GM18868 (cell line): ENCODE data around the gene PPM1N.
A peak's percentile ranks its signal among the peaks of the same experiment; 100 is the strongest.

ENCODE experiments used
- ATAC-seq: cut with Tn5 transposase; IDR thresholded peaks from one replicate; pipeline ENCODE4 v1.9.1; 2021; ENCODE audit warnings: mild to moderate bottlenecking, moderate library complexity; ENCODE audit not compliant: unreplicated experiment

PPM1N gene

DNA sequence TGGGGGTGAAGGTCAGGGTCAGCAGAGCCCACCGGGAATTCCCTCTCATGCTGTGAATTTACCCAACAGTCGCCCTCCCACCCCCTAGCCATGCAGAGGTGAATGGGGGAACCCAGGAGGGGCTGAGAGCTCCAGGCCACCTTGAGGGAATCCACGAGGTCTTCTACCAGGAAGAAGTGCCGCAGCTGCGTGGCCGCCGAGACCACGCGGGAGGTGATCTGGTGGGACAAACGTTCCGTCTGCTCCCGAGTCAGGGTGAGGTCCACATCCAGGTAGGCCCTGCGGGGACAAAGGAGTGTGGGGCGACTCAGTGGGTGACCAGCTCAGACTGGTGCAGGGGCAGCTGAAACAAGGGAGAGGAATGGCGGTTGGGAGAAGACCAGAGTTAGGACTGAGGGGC is 9.5 kb upstream of the PPM1N start:
- no peak for ATAC-seq

DNA sequence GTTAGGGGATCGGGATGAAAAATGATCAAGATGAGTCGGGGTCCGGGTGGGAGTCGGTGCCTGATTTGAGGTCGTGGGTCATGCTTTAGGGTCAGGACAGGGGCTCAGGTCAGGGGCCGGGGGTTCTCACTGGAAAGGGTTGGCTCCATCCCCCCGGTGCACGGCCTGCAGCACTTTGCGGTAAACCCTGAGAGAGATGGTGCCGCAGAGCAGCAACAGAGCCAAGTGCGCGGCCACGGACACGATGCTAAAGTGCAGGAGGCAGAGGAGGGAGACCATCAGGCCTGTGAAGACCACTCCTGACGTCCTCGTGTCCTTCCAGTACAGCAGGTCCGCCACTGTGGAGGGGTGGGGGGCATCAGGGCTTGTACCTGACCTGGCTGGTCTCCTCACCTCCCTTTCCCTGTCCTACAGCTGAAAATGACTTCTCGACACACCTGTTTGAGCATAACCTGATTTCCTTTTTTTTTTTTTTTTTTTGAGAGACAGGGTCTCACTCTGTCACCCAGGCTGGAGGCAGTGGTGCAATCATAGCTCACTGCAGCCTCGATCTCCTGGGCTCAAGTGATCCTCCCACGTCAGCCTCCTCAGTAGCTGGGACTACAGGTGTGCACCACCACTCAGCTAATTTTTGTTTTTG is 8.9 kb upstream of the PPM1N start:
- no peak for ATAC-seq

DNA sequence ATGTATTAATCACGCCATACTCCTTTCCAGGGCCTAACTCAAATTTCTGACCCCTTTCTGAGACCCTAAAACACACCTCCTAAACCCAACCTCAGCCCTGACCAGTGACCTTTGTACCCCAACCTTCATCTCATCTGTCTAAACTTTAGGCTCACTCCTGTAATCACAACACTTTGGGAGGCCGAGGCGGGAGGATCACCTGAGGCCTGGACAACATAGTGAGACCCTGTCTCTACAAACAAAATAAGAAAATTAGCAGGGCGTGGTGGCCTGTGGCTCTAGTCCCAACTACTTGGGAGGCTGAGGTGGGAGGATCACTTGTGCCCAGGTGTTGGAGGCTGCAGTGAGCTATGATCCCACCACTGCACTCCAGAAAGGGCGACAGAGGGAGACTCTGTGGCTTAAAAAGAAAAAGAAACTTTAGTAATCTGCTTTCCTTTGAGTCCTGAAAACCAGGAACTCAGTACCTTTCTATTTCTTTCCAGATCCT is 6.1 kb upstream of the PPM1N start:
- no peak for ATAC-seq

DNA sequence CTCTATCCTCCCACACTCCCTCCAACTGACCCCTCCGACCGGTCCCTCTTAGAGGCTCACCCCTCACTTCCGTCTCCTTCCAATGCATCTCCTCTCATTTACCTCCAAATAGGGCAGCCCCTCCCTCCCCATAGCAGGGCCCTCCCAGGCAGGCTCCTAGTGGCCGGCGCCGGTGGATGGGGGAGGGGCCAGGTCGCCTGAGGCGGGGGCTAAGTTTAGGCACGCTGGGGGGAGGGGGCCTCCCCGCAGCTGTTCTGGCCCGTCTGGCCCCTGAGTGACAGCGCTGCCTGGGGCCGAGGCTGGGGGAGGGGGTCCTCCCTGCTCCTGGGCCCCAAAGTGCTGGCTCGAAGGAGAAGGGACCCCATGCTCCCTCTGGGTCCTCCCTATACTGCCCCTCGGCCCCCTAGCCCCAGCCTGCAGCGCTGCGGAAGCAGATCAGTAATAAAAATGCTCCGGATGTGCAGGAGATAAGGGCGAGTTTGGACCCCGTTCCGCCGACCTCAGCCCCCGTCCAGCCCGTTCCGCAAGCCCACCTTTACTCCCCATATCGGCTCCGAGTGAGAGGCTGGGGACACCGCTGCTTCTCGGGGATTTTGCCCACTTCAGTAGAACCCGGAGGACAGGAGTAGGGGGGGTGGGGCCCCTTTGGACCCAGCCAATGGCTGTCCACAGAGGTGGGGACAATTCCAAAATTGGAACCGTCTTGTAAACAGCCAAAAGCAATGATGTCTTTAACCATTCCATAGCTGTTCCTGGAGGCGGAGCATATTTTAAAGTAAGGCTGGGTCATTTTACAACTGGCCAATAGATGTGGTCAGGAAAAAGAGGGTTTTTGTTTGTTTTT is 5.4 kb upstream of the PPM1N start:
- ATAC-seq: no peak

DNA sequence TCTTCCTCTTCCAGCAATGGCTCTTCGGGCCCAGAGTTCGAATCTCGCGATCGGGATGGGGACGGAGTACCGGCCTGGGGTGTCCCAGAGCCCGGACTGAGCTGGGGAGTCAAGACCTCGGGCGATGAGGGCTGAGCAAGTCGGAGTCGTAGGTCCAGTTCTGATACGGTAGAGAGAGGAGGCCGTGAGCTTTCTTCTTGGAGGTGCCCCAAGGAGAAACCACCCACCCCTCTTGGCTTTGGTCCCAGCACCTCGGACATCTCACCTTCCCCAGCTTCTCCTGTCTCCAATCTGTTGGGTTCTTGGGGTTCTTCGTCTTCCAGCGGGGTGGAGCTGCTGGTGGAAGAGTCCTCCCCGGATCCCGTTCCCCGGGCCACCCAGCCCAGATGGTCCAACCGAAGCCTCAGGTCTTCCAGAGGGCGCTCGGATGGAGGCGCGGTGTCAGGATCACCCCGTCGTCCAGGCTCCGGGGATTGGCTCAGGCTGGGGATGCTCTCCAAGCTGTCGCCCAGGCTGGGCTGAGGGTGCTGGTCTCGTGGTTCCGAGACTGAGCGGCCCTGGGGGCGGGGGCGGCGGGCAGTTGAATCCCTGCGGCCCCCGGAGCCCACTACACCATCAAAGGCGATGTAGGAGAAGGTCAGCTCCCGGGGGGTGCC is 3.9 kb upstream of the PPM1N start:
- ATAC-seq: no peak

DNA sequence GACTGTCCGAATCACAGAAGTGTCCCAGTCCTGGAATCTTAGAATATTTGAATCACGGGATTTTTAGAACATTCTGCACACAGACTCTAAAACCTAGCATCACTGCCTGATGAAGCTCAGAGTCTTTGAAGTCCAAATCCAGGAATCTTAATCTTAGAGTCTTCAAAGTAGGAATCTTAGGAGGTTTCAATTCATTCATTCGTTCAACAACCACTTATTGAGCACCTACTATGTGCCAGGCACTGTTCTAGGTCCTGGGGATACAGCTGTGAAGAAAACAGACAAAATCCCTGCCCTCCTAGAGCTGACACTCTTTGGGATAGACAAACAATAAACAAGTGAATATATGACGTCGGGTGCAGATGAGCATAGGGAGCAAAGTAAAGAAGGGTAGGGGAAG is 3.1 kb upstream of the PPM1N start:
- ATAC-seq: no peak

DNA sequence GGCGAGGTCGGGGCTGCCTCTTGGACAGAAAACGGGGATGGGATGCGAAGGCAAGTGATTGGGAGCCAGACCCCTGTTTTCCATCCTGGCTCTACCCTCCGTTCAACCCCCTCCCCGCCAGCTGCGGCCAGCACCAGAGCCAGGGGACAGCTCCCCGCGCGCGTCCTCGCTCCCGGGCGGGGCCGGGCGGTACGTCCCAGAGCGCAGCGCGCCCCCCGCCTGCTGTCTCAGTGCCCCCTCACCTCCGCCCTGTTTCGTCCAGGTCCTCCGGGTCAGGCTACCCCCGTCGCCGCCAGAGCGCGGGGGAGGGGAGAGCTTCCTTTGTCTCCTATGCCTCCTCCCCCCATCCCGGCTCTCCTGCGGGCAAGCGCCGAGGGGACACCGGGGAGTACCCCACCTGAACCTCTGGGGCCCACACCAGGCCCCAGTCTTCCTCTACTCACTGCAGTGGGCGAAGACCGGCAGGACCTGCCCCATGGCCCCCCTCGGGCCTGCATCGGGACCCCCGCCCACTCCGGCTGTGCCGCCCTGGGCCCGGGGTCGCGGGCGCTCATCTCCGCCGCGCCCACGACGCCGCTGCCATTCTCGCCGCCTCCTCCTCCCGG is 1.8 kb upstream of the PPM1N start:
- ATAC-seq: no peak

DNA sequence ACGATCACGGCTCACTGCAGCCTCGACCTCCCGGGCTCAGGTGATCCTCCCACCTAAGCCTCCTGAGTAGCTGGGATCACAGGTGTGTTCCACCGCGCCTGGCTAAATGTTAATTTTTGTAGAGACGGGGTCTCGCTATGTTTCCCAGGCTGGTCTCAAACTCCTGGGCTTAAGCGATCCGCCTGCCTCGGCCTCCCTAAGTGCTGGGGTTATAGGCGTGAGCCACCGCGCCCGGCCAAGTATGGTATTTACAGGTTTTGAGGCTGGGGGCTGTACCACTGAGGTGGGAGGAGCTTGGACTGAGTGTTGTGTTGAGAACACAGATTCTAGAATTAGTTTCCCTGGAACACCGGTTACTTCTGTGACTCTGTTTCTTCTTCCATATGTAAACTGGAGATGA is 452 bp upstream of the PPM1N start:
- no peak for ATAC-seq

DNA sequence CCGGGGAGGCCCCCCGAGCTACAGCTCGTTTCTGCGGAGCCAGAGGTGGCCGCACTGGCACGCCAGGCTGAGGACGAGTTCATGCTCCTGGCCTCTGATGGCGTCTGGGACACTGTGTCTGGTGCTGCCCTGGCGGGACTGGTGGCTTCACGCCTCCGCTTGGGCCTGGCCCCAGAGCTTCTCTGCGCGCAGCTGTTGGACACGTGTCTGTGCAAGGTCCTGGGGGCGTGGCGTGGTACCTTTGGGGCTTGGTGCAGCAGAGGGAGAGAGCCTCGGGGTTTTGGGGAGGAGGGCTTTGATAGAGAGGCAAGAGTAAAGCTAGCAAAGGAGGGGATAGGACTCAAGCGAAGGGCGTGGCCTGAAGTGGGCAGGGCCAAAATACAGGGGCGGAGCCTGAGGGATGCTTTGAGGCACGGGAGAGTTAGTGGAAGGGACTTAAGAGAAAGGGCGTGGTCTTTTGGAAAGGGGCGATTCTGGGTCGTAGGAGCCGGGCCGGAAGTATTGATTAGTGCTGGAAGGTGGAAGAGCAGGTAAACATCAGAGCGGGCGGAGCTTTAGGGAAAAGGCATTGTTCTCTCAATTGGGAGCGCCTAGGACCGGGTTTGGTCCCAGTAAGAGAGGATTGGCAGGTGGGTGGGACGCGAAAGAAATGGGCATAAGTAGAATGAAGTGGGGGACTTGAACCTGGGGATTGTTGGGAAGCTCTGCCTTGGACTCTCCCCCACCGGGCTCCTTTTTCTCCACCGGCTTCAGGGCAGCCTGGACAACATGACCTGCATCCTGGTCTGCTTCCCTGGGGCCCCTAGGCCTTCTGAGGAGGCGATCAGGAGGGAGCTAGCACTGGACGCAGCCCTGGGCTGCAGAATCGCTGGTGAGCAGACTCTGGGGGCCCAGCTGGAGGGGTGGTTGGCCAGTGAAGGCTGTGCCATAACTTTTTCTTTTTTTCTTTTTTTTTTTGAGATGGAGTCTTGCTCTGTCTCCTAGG is 1.2 kb downstream of the PPM1N start:
- ATAC-seq: no peak

DNA sequence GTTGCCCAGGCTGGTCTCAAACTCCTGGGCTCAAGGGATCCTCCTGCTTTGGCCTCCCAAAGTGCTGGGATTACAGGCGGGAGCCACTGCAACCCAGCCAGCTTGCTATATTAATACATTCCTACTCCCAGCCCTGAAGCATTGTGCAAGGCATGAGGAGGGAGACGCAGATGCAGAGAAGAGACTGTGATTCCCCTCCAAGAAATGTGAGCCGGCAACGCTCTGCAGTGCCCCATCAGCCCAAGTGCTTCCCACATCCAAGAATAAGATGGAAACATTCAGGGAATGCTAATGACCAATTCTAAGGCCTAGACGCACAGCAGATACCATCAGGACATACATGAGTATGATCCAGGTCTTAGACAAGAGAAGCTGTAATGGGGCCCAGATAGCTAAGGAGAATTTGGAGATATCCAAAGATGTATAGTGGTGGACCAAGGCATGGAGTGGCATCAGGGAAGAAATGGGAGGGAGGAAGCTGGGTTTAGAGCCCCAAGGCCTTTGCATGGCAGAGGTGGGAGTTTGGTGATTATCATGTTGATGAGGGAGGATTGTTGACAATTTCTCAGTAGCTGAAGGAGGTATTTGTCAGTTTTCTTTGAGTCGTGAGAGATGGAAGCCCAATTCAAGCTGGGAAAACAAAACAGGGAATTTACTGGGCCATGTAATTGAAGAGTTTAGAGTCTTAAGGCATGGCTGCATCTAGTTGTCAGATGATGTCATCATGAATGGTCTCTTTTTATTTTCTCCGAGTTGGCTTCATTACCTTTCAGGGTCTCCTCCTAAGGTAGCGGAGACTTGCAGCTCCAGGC is 2.9 kb downstream of the PPM1N start:
- no peak for ATAC-seq

DNA sequence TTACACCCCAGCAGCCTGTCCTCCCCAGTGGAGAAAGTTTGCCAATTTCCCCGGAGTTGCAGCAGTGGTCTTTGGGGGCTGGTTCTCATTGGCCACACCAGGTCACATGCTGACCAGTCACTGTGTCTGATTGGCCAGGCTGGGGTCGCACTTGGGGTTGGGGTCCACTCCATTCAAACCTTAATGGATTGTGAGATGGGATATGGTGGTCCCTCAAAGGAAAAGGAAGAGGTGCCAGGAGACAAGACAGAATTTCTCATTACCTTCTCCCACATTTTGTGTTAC is 3.4 kb downstream of the PPM1N start:
- ATAC-seq: no peak

DNA sequence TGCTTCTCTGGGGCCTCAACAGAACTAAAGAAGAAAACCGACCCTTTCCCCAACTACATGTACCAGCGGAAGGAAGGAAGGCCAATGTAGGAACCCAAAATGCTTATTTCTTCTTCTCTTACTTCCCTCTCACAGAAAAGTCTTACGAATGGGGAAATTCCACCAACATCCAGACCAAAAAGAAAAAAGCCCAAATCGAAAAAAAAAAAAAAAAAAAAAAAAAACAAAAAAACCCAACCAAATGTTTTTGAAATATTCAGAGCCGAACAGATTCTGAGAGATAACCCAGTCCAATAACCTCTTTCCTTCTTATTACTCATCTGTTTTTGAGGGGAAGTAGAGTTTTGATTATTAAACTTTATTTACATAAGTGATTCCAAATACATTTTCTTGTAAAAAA is 3.9 kb downstream of the PPM1N start:
- ATAC-seq: no peak

DNA sequence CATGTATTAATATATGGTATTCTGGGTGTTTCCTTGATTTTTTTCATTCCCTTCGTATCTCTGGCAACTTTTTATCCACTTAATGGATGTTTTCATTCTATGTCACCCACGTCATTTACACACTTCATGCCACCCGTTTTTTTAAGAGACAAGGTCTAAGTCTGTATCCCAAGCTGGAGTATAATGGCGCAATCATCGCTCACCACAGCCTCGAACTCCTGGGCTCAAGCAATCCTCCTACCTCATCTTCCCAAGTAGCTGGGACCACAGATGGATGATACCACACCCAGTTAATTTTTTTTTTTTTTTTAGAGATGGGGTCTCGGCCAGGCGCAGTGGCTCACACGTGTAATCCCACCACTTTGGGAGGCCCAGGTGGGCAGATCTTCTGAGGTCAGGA is 5.7 kb downstream of the PPM1N start:
- ATAC-seq: no peak

DNA sequence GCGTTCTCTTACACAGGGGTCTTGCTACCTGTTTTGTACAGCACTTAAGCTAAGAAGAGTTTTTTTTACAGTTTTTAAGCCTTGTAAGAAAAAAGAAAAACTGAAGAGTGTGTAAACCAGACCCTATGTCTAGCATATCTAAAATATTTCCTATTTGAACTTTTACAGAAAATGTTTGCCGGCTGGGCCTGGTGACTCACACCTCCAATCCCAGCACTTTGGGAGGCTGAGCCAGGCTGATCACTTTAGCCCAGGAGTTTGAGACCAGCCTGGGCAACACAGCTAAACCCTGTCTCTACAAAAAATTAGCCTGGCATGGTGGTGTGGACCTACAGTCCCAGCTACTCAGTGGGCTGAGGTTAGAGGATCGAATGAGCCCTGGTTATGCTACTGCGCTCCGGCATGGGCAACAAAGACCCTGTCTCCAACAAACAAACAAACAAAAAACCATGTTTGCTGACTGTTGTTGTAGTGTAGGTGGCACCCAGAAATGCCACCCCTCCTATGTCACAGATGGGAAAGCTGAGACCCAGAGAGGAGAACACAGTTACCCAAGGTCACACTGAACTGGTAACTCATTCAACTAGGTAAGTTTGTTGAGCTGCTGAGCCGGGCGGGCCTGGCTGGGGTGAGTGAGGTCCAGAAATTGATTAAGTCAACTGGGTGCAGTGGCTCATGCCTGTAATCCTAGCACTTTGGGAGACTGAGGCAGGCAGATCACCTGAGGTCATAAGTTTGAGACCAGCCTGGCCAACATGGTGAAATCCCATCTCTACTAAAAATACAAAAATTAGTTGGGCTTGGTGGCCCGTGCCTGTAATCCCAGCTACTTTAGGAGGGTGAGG is 7.1 kb downstream of the PPM1N start:
- no peak for ATAC-seq

DNA sequence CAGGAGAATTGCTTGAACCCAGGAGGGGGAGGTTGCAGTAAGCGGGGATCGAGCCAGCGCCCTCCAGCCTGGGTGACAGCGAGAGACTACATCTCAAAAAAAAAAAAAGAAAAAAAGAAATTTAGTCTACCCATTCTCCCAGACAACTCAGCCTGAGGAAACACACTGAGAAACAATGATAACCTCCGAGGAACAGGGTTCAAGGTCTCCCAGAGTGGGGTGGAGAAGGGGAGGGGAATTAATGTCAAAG is 7.7 kb downstream of the PPM1N start:
- no peak for ATAC-seq

DNA sequence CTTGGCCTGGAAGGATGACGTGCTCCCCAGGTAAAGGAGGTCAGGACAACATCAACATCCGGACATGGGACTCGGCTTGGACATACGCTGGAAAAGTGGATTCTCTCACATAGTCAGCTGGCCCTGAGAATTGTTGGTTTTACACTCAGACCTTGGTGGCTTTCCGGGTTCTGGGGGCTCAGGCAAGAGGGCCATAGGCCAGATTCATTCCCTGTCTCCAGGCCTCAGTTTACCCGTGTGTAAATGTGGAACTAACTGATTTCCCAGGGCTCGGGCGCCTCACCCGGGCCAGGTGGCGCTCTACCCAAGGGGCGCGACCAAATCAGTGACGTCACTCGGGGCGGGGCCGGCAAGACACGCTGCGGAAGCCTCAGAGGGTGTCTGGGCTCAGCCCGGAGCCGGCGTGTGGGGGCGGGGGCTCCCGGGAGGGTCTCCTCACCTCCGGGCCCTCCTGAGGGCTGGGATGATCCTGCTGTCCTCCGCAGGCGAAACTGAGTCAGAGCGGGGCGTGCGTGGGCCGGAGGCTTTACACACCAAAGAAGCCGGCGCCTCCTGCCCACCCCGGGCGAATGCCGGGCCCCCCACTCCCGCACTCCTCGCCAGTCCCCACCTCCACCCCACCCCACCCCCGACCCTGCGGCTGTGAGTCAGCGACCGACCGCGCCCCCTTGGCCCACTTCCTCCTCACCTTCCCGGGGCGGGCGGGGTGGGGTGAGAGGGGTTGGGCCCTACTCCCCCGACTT is 8.2 kb downstream of the PPM1N start:
- peak; percentile 59 for ATAC-seq

DNA sequence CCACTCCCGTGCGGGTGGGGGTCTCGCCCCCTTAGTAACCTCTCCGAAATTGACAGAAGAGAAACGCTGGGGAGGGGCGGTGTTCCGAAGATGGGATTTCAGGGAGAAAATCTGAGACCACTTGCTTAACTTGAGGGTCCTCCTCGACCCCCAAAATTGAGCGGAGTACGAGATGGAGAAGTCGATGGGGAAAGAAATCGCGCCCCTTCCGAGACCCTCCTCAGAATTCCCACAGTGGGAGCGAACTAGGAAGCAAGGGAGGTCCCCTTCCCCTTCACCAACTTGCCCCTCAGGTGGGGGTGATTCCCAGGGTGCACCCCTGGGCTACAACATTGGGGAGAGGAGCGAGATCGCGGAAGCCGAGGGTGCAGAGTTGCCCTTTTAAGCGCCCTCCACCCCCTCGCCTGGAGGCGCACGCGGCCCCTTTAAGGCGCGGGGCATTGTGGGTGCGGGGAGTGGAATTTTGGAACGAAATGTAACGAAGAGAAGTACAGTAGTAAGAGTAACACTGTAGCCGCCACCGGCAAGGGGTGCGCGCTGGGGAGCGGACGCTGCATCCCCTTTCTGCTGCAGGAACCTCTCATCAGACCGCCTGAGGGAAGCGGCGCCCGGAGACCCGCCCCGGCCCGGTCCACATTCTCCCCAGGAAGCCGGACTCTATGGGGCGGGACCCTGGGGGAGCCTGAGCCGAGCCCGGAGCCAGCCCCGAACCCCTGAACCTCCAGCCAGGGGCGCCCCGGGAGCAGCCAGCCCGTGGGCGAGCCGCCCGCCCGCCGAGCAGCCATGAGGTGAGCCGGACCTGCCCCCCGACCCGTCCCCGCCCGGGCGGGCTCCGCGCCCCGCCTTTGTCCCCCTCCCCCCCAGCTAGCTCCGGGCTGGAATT is 9.0 kb downstream of the PPM1N start, which contains the start of gene VASP:
Gene VASP (plus strand): TSS at position 491 of the 883 bp plus-strand sequence. CDS start 293 bp downstream, at position 784.
- peak; percentile 41 for ATAC-seq
